Measurements from ENCODE around the gene RFTN2.

RFTN2 gene

GRCh38 chr2:197661626-197662025, 13.8 kb downstream of the RFTN2 start:
- no peak overlapping the region for H3K4ac ChIP-seq (ENCODE audit: low read depth, low read length)
- no peak overlapping the region for H3K14ac ChIP-seq (ENCODE audit: low read length)
- H3K9me3 ChIP-seq (ENCODE audit: insufficient read depth, low read depth, low read length) = no peaks in the 10 kb centered on the region
- H3K4me3 ChIP-seq (ENCODE audit: low read depth, low read length) = no peak overlapping the region
- no peak overlapping the region for H3K27ac ChIP-seq (ENCODE audit: low read depth, low read length)
- no peaks in the 10 kb centered on the region for H3K79me1 ChIP-seq (ENCODE audit: low read length)
- H3K4me2 ChIP-seq (ENCODE audit: low read length) = no peak overlapping the region
- no peaks in the 10 kb centered on the region for H3K36me3 ChIP-seq (ENCODE audit: control insufficient read depth in 1 of 2, insufficient read depth in 2 of 2, low read length in 2 of 2)
- no peak overlapping the region for H4K91ac ChIP-seq (ENCODE audit: low read depth, low read length)
- no peak overlapping the region for H2BK12ac ChIP-seq (ENCODE audit: low read length)
- no peak overlapping the region for H2BK120ac ChIP-seq (ENCODE audit: insufficient read depth, low read length, poor library complexity)
- H2AK5ac ChIP-seq (ENCODE audit: low read length) = no peak overlapping the region
- H3K18ac ChIP-seq (ENCODE audit: low read length) = no peak overlapping the region
- H3K9ac ChIP-seq (ENCODE audit: low read length) = no peak overlapping the region
- H3K27me3 ChIP-seq (ENCODE audit: insufficient read depth, low read length) = no peaks in the 10 kb centered on the region
- H3K23ac ChIP-seq (ENCODE audit: low read length) = no peak overlapping the region
- no peak for DNase-seq
- no peak overlapping the region for H2AFZ ChIP-seq (ENCODE audit: insufficient read depth, low read length, poor library complexity)
- WGBS (ENCODE audit: extremely low coverage, insufficient coverage, insufficient read length) = no CpG with 5 or more reads among the region's 3 CpGs
- no peaks in the 10 kb centered on the region for H3K79me2 ChIP-seq (ENCODE audit: control insufficient read depth, insufficient read depth, low read length, poor library complexity)
- no peaks in the 10 kb centered on the region for H3K4me1 ChIP-seq (ENCODE audit: control insufficient read depth in 1 of 2, insufficient read depth in 2 of 2, low read length in 2 of 2)
- no peak overlapping the region for H2BK5ac ChIP-seq (ENCODE audit: low read depth, low read length, poor library complexity)
- H4K12ac ChIP-seq (ENCODE audit: low read depth, low read length) = no peak overlapping the region
- H4K8ac ChIP-seq (ENCODE audit: low read depth, low read length) = no peak overlapping the region

- Histone ChIP-seq H3K4ac (ENCODE audit: low read depth, low read length) (no peak overlapping the region), H2BK12ac (ENCODE audit: low read length) (no peak overlapping the region), H3K14ac (ENCODE audit: low read length) (no peak overlapping the region), H3K4me2 (ENCODE audit: low read length) (no peak overlapping the region), H2BK120ac (ENCODE audit: insufficient read depth, low read length, poor library complexity) (no peak overlapping the region), H3K36me3 (ENCODE audit: control insufficient read depth in 1 of 2, insufficient read depth in 2 of 2, low read length in 2 of 2) (no peaks in the 10 kb centered on the region), H2BK5ac (ENCODE audit: low read depth, low read length, poor library complexity) (no peak overlapping the region), H3K9me3 (ENCODE audit: insufficient read depth, low read depth, low read length) (no peaks in the 10 kb centered on the region), H3K23ac (ENCODE audit: low read length) (no peak overlapping the region), H4K8ac (ENCODE audit: low read depth, low read length) (no peak overlapping the region), H3K27ac (ENCODE audit: low read depth, low read length) (no peak overlapping the region), H3K27me3 (ENCODE audit: insufficient read depth, low read length) (no peaks in the 10 kb centered on the region), H2AK5ac (ENCODE audit: low read length) (no peak overlapping the region), H3K18ac (ENCODE audit: low read length) (no peak overlapping the region), H4K91ac (ENCODE audit: low read depth, low read length) (no peak overlapping the region), H3K79me2 (ENCODE audit: control insufficient read depth, insufficient read depth, low read length, poor library complexity) (no peaks in the 10 kb centered on the region), H3K79me1 (ENCODE audit: low read length) (no peaks in the 10 kb centered on the region), H3K9ac (ENCODE audit: low read length) (no peak overlapping the region), H4K12ac (ENCODE audit: low read depth, low read length) (no peak overlapping the region), H3K4me3 (ENCODE audit: low read depth, low read length) (no peak overlapping the region), H2AFZ (ENCODE audit: insufficient read depth, low read length, poor library complexity) (no peak overlapping the region), H3K4me1 (ENCODE audit: control insufficient read depth in 1 of 2, insufficient read depth in 2 of 2, low read length in 2 of 2) (no peaks in the 10 kb centered on the region)
- no peak for DNase-seq
These were observed 17.8 kb downstream of the RFTN2 start for GRCh38 chr2:197657562-197657961.

- Histone ChIP-seq H4K12ac (ENCODE audit: low read depth, low read length) (no peak overlapping the region), H3K27ac (ENCODE audit: low read depth, low read length) (no peak overlapping the region), H2BK120ac (ENCODE audit: insufficient read depth, low read length, poor library complexity) (no peak overlapping the region), H2BK5ac (ENCODE audit: low read depth, low read length, poor library complexity) (no peak overlapping the region), H3K27me3 (ENCODE audit: insufficient read depth, low read length) (no peaks in the 10 kb centered on the region), H3K4me3 (ENCODE audit: low read depth, low read length) (no peak overlapping the region), H3K23ac (ENCODE audit: low read length) (no peak overlapping the region), H3K79me1 (ENCODE audit: low read length) (no peaks in the 10 kb centered on the region), H3K9ac (ENCODE audit: low read length) (no peak overlapping the region), H3K14ac (ENCODE audit: low read length) (no peak overlapping the region), H3K4me1 (ENCODE audit: control insufficient read depth in 1 of 2, insufficient read depth in 2 of 2, low read length in 2 of 2) (no peaks in the 10 kb centered on the region), H4K8ac (ENCODE audit: low read depth, low read length) (no peak overlapping the region), H3K9me3 (ENCODE audit: insufficient read depth, low read depth, low read length) (no peaks in the 10 kb centered on the region), H3K4me2 (ENCODE audit: low read length) (no peak overlapping the region), H2AK5ac (ENCODE audit: low read length) (no peak overlapping the region), H2BK12ac (ENCODE audit: low read length) (no peak overlapping the region), H3K79me2 (ENCODE audit: control insufficient read depth, insufficient read depth, low read length, poor library complexity) (no peaks in the 10 kb centered on the region), H3K4ac (ENCODE audit: low read depth, low read length) (no peak overlapping the region), H3K18ac (ENCODE audit: low read length) (no peak overlapping the region), H2AFZ (ENCODE audit: insufficient read depth, low read length, poor library complexity) (no peak overlapping the region), H4K91ac (ENCODE audit: low read depth, low read length) (no peak overlapping the region), H3K36me3 (ENCODE audit: control insufficient read depth in 1 of 2, insufficient read depth in 2 of 2, low read length in 2 of 2) (no peaks in the 10 kb centered on the region)
- no peak for DNase-seq
- no CpG with 5 or more reads among the region's 3 CpGs for WGBS (ENCODE audit: extremely low coverage, insufficient coverage, insufficient read length)
These were observed 27.3 kb downstream of the RFTN2 start for GRCh38 chr2:197647961-197648690.

GRCh38 chr2:197641666-197642065, 33.7 kb downstream of the RFTN2 start:
- H3K79me1 ChIP-seq (ENCODE audit: low read length) = no peaks in the 10 kb centered on the region
- H3K23ac ChIP-seq (ENCODE audit: low read length) = no peak overlapping the region
- no peak overlapping the region for H3K14ac ChIP-seq (ENCODE audit: low read length)
- no peak overlapping the region for H4K91ac ChIP-seq (ENCODE audit: low read depth, low read length)
- DNase-seq = no peak
- H3K27me3 ChIP-seq (ENCODE audit: insufficient read depth, low read length) = no peaks in the 10 kb centered on the region
- no peak overlapping the region for H2BK5ac ChIP-seq (ENCODE audit: low read depth, low read length, poor library complexity)
- no peak overlapping the region for H2AK5ac ChIP-seq (ENCODE audit: low read length)
- H4K8ac ChIP-seq (ENCODE audit: low read depth, low read length) = no peak overlapping the region
- no peak overlapping the region for H4K12ac ChIP-seq (ENCODE audit: low read depth, low read length)
- no peak overlapping the region for H3K4me2 ChIP-seq (ENCODE audit: low read length)
- H2BK12ac ChIP-seq (ENCODE audit: low read length) = no peak overlapping the region
- no peak overlapping the region for H3K18ac ChIP-seq (ENCODE audit: low read length)
- H3K79me2 ChIP-seq (ENCODE audit: control insufficient read depth, insufficient read depth, low read length, poor library complexity) = no peaks in the 10 kb centered on the region
- no peak overlapping the region for H3K4ac ChIP-seq (ENCODE audit: low read depth, low read length)
- H3K4me1 ChIP-seq (ENCODE audit: control insufficient read depth in 1 of 2, insufficient read depth in 2 of 2, low read length in 2 of 2) = no peaks in the 10 kb centered on the region
- no peaks in the 10 kb centered on the region for H3K9me3 ChIP-seq (ENCODE audit: insufficient read depth, low read depth, low read length)
- no peak overlapping the region for H3K27ac ChIP-seq (ENCODE audit: low read depth, low read length)
- no CpG with 5 or more reads among the region's 3 CpGs for WGBS (ENCODE audit: extremely low coverage, insufficient coverage, insufficient read length)
- H3K9ac ChIP-seq (ENCODE audit: low read length) = no peak overlapping the region
- H2AFZ ChIP-seq (ENCODE audit: insufficient read depth, low read length, poor library complexity) = no peak overlapping the region
- no peaks in the 10 kb centered on the region for H3K36me3 ChIP-seq (ENCODE audit: control insufficient read depth in 1 of 2, insufficient read depth in 2 of 2, low read length in 2 of 2)
- no peak overlapping the region for H2BK120ac ChIP-seq (ENCODE audit: insufficient read depth, low read length, poor library complexity)
- no peak overlapping the region for H3K4me3 ChIP-seq (ENCODE audit: low read depth, low read length)
